HEK293T (cell line): ENCODE measurements around the gene ADCY1.

Experiments used
- CTCF ChIA-PET: fragments of 350-600 bp; formaldehyde crosslinking; extraction: SDS; loops from one replicate; lab custom pipeline; 2021; ENCODE audit warnings: antibody characterized with exemption, inconsistent platforms; lab: Yijun Ruan, JAX
- POLR2A ChIA-PET: fragments of 350-600 bp; formaldehyde crosslinking; extraction: SDS; loops from one replicate; lab custom pipeline; 2020; ENCODE audit warnings: antibody characterized with exemption, inconsistent platforms; lab: Yijun Ruan, JAX
- DNase-seq: peaks from one replicate; pipeline ENCODE4 v3.0.0; 2012; ENCODE audit warnings: mixed read lengths; ENCODE audit errors: extremely low spot score
- ARNT ChIP-seq: fragments of 450-650 bp; IDR thresholded peaks from 2 replicates; pipeline ENCODE4 v1.6.1; 2017; ENCODE audit warnings: mild to moderate bottlenecking
- BHLHE40 ChIP-seq: fragments of 450-650 bp; IDR thresholded peaks from 2 replicates; pipeline ENCODE4 v1.6.1; 2016; ENCODE audit warnings: mild to moderate bottlenecking, moderate library complexity, borderline replicate concordance
- CTBP1 ChIP-seq: fragments of 450-650 bp; IDR thresholded peaks from 2 replicates; pipeline ENCODE4 v1.6.1; 2016; ENCODE audit warnings: borderline replicate concordance
- ELF4 ChIP-seq: fragments of 450-650 bp; IDR thresholded peaks from 2 replicates; pipeline ENCODE4 v1.6.1; 2017; ENCODE audit warnings: antibody characterized with exemption
- FOXA1 ChIP-seq: fragments of 450-650 bp; IDR thresholded peaks from 2 replicates; pipeline ENCODE4 v1.6.1; 2016; ENCODE audit warnings: mild to moderate bottlenecking
- FOXK2 ChIP-seq: fragments of 450-650 bp; IDR thresholded peaks from 2 replicates; pipeline ENCODE4 v1.6.1; 2016; ENCODE audit warnings: mild to moderate bottlenecking
- FOXM1 ChIP-seq: fragments of 450-650 bp; IDR thresholded peaks from 2 replicates; pipeline ENCODE4 v1.6.1; 2017; ENCODE audit warnings: mild to moderate bottlenecking, borderline replicate concordance
- HDGF ChIP-seq: fragments of 450-650 bp; IDR thresholded peaks from 2 replicates; pipeline ENCODE4 v1.6.1; 2017; ENCODE audit warnings: antibody characterized with exemption, borderline replicate concordance
- L3MBTL2 ChIP-seq: fragments of 450-650 bp; conservative IDR thresholded peaks from 2 replicates; pipeline ENCODE4 v1.6.1; 2016; ENCODE audit warnings: mild to moderate bottlenecking
- LEF1 ChIP-seq: fragments of 450-650 bp; IDR thresholded peaks from 2 replicates; pipeline ENCODE4 v1.6.1; 2017; ENCODE audit warnings: mild to moderate bottlenecking, borderline replicate concordance
- NFRKB ChIP-seq: fragments of 450-650 bp; IDR thresholded peaks from 2 replicates; pipeline ENCODE4 v1.6.1; 2016; ENCODE audit warnings: mild to moderate bottlenecking, moderate library complexity
- PKNOX1 ChIP-seq: fragments of 450-650 bp; IDR thresholded peaks from 2 replicates; pipeline ENCODE4 v1.6.1; 2016
- SP1 ChIP-seq: fragments of 450-650 bp; IDR thresholded peaks from 2 replicates; pipeline ENCODE4 v1.6.1; 2017
- SUZ12 ChIP-seq: fragments of 450-650 bp; IDR thresholded peaks from 2 replicates; pipeline ENCODE4 v1.6.1; 2016; ENCODE audit warnings: mild to moderate bottlenecking
- TARDBP ChIP-seq: fragments of 450-650 bp; IDR thresholded peaks from 2 replicates; pipeline ENCODE4 v1.6.1; 2016
- ZNF384 ChIP-seq: fragments of 450-650 bp; IDR thresholded peaks from 2 replicates; pipeline ENCODE4 v1.6.1; 2016

ADCY1 gene

GRCh38 chr7:45654341-45654740 is 80.2 kb downstream of the ADCY1 start:
- no peak for TF ChIP-seq SP1
- TF ChIP-seq FOXA1, result no peak
- TF ChIP-seq FOXM1, result no peak
- TF ChIP-seq TARDBP, result no peak
- no peak for TF ChIP-seq NFRKB
- TF ChIP-seq CTBP1, result no peak
- TF ChIP-seq SUZ12, result no peak
- TF ChIP-seq PKNOX1, result no peak
- TF ChIP-seq L3MBTL2, result no peak
- TF ChIP-seq BHLHE40, result no peak
- no peak for TF ChIP-seq FOXK2
- TF ChIP-seq LEF1, result no peak
- no peak for TF ChIP-seq ZNF384
- no peak for DNase-seq
- ChIA-PET CTCF (interaction anchor here (1.0 kb wide), 1 partner anchor 9 kb away, joined by 4 read pairs; no protein-coding TSS in a partner anchor), POLR2A (no interaction called here)

GRCh38 chr7:45655539-45655938 is 81.4 kb downstream of the ADCY1 start:
- POLR2A ChIA-PET, result no interaction called here
- CTCF ChIA-PET, result no interaction called here
- DNase-seq, result no peak
- no peak for TF ChIP-seq TARDBP
- no peak for TF ChIP-seq FOXM1
- TF ChIP-seq ELF4, result no peak
- TF ChIP-seq BHLHE40, result no peak
- TF ChIP-seq CTBP1, result no peak
- no peak for TF ChIP-seq LEF1
- TF ChIP-seq ZNF384, result no peak
- TF ChIP-seq ARNT, result no peak
- no peak for TF ChIP-seq SP1
- no peak for TF ChIP-seq FOXA1
- TF ChIP-seq PKNOX1, result no peak
- no peak for TF ChIP-seq SUZ12
- TF ChIP-seq NFRKB, result no peak
- TF ChIP-seq FOXK2, result no peak
- no peak for TF ChIP-seq L3MBTL2
- no peak for TF ChIP-seq HDGF

- ChIA-PET POLR2A (no interaction called here), CTCF (no interaction called here)
- no peak for DNase-seq
- TF ChIP-seq ELF4 (no peak), HDGF (no peak), ZNF384 (no peak), ARNT (no peak), SP1 (no peak), LEF1 (no peak), FOXA1 (no peak)
These were observed 82.3 kb downstream of the ADCY1 start for GRCh38 chr7:45656431-45656830.

- CTCF ChIA-PET, result no interaction called here
- TF ChIP-seq ZNF384 (no peak), CTBP1 (no peak), FOXK2 (no peak), SUZ12 (no peak), SP1 (no peak), TARDBP (no peak), FOXM1 (no peak), BHLHE40 (no peak), HDGF (no peak), L3MBTL2 (no peak), ELF4 (no peak), NFRKB (no peak), PKNOX1 (no peak), FOXA1 (no peak), ARNT (no peak), LEF1 (no peak)
- POLR2A ChIA-PET, result no interaction called here
- DNase-seq, result no peak
These were observed 83.1 kb downstream of the ADCY1 start for GRCh38 chr7:45657136-45657889.

- CTCF ChIA-PET, result no interaction called here
- TF ChIP-seq L3MBTL2, result no peak
- no peak for TF ChIP-seq SP1
- no peak for TF ChIP-seq ZNF384
- no peak for TF ChIP-seq HDGF
- no peak for TF ChIP-seq PKNOX1
- TF ChIP-seq LEF1, result no peak
- TF ChIP-seq ARNT, result no peak
- POLR2A ChIA-PET, result no interaction called here
- DNase-seq, result no peak
These were observed 83.9 kb downstream of the ADCY1 start for GRCh38 chr7:45657890-45658715.
